Ishikawa (cell line): ENCODE data around the gene IFI27.

Source experiments
- CEBPB ChIP-seq: IDR thresholded peaks from 2 replicates; pipeline ENCODE4 v1.6.1; 2012
- CREB1 ChIP-seq: IDR thresholded peaks from 2 replicates; pipeline ENCODE4 v1.6.1; 2012; ENCODE audit warnings: low read depth
- EP300 ChIP-seq: IDR thresholded peaks from 2 replicates; pipeline ENCODE4 v1.6.1; 2012; ENCODE audit warnings: borderline replicate concordance
- MAX ChIP-seq: IDR thresholded peaks from 2 replicates; pipeline ENCODE4 v1.6.1; 2012
- RAD21 ChIP-seq: IDR thresholded peaks from 2 replicates; pipeline ENCODE4 v1.6.1; 2012; ENCODE audit warnings: low read depth
- REST ChIP-seq: IDR thresholded peaks from 2 replicates; pipeline ENCODE4 v1.6.1; 2012; ENCODE audit warnings: low read depth, mild to moderate bottlenecking

- no peak for TF ChIP-seq EP300
- no peak for TF ChIP-seq CEBPB
- TF ChIP-seq RAD21, result no peak
- TF ChIP-seq REST, result no peak
- TF ChIP-seq CREB1, result no peak
- TF ChIP-seq MAX, result no peak
Observed at GRCh38 chr14:94098326-94098992, 12.1 kb upstream of the IFI27 start.
